Activated CD4-positive, CD25-positive, alpha-beta regulatory T cell treated with anti-CD3 and anti-CD28 coated beads, Interleukin-2, amount 50 U/mL, for 24 hours (primary cell): ENCODE data around the gene RANBP17.

ENCODE experiments used
- ATAC-seq, 2 donors: fragments of 150-1000 bp; cut with Tn5 transposase; one replicate each; pipeline ENCODE4 v1.10.0; 2021; ENCODE audit warnings: mild to moderate bottlenecking in 1 of 2, moderate library complexity in 1 of 2

Gene RANBP17

GRCh38 chr5:171323007-171323406 lies 461.2 kb downstream of the RANBP17 start:
- ATAC-seq: no peak

GRCh38 chr5:171323806-171324632 lies 462.2 kb downstream of the RANBP17 start:
- ATAC-seq: no peak

- no peak for ATAC-seq
Measured at GRCh38 chr5:171330021-171330420, 468.2 kb downstream of the RANBP17 start.

- ATAC-seq: no peak
Measured at GRCh38 chr5:171335616-171336015, 473.8 kb downstream of the RANBP17 start.

GRCh38 chr5:171336521-171337209 lies 474.8 kb downstream of the RANBP17 start:
- no peak for ATAC-seq

- no peak for ATAC-seq
Measured at GRCh38 chr5:171337210-171337569, 475.4 kb downstream of the RANBP17 start.

GRCh38 chr5:171340042-171340441 lies 478.2 kb downstream of the RANBP17 start:
- ATAC-seq: no peak

- ATAC-seq: no peak
Measured at GRCh38 chr5:171340491-171340890, 478.7 kb downstream of the RANBP17 start.

GRCh38 chr5:171342362-171343111 lies 480.7 kb downstream of the RANBP17 start:
- no peak for ATAC-seq

- ATAC-seq: no peak
Measured at GRCh38 chr5:171344936-171345608, 483.3 kb downstream of the RANBP17 start.
